Measurements from ENCODE around the gene TEAD4.

TEAD4 gene

GRCh38 chr12:3004655-3005565 lies 45.7 kb downstream of the TEAD4 start:
- Histone ChIP-seq H3K9me3 (ENCODE audit: severe bottlenecking) (no peaks in the 10 kb centered on the region), H3K4me3 (ENCODE audit: low read depth, low read length) (no peak overlapping the region), H3K27me3 (ENCODE audit: insufficient read depth, low read depth, severe bottlenecking) (no peaks in the 10 kb centered on the region), H3K27ac (peak overlapping the region; percentile 71), H3K36me3 (peaks cover 24% of the 10 kb centered on the region)
- TF ChIP-seq, protein P1, sequence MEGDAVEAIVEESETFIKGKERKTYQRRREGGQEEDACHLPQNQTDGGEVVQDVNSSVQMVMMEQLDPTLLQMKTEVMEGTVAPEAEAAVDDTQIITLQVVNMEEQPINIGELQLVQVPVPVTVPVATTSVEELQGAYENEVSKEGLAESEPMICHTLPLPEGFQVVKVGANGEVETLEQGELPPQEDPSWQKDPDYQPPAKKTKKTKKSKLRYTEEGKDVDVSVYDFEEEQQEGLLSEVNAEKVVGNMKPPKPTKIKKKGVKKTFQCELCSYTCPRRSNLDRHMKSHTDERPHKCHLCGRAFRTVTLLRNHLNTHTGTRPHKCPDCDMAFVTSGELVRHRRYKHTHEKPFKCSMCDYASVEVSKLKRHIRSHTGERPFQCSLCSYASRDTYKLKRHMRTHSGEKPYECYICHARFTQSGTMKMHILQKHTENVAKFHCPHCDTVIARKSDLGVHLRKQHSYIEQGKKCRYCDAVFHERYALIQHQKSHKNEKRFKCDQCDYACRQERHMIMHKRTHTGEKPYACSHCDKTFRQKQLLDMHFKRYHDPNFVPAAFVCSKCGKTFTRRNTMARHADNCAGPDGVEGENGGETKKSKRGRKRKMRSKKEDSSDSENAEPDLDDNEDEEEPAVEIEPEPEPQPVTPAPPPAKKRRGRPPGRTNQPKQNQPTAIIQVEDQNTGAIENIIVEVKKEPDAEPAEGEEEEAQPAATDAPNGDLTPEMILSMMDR (IDR thresholded peaks at IDR 0.05; ENCODE audit: low read depth, low read length): peak; percentile 78
- DNase-seq: peak; percentile 77

DNA sequence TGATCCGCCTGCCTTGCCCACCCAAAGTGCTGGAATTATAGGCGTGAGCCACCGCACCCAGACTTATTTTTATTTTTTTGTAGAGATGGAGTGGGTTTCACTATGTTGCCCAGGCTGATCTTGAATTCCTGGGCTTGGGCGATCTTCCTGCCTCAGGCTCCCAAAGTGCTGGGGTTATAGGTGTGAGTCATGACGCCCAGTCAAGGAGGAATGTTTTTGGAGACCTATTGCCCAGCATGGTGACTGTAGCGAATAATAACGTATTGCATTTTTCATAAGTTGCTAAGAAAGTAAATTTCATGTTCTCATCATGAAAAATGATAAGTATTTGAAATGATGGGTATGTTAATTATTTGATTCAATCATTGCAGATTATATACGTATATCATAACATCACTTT lies 46.5 kb downstream of the TEAD4 start:
- TF ChIP-seq, protein P1 (IDR thresholded peaks at IDR 0.05; ENCODE audit: low read depth, low read length): no peak
- Histone ChIP-seq H3K4me3 (ENCODE audit: low read depth, low read length) (no peak overlapping the region), H3K27ac (no peak overlapping the region), H3K27me3 (ENCODE audit: insufficient read depth, low read depth, severe bottlenecking) (no peaks in the 10 kb centered on the region), H3K36me3 (peaks cover 25% of the 10 kb centered on the region), H3K9me3 (ENCODE audit: severe bottlenecking) (no peaks in the 10 kb centered on the region)
- DNase-seq: no peak

GRCh38 chr12:3009780-3010179 lies 50.6 kb downstream of the TEAD4 start:
- no peaks in the 10 kb centered on the region for H3K9me3 ChIP-seq (ENCODE audit: severe bottlenecking)
- H3K27me3 ChIP-seq (ENCODE audit: insufficient read depth, low read depth, severe bottlenecking): no peaks in the 10 kb centered on the region
- H3K4me3 ChIP-seq (ENCODE audit: low read depth, low read length): no peak overlapping the region
- no peak for DNase-seq
- H3K36me3 ChIP-seq: peaks cover 25% of the 10 kb centered on the region
- TF ChIP-seq, protein P1 (IDR thresholded peaks at IDR 0.05; ENCODE audit: low read depth, low read length): no peak
- H3K27ac ChIP-seq: no peak overlapping the region

GRCh38 chr12:3010214-3010930 lies 51.2 kb downstream of the TEAD4 start:
- TF ChIP-seq, protein P1 (IDR thresholded peaks at IDR 0.05; ENCODE audit: low read depth, low read length): no peak
- Histone ChIP-seq H3K36me3 (peaks cover 23% of the 10 kb centered on the region), H3K27ac (no peak overlapping the region)

GRCh38 chr12:3012786-3013185 lies 53.6 kb downstream of the TEAD4 start:
- DNase-seq: no peak
- Histone ChIP-seq H3K4me3 (ENCODE audit: low read depth, low read length) (no peak overlapping the region), H3K27me3 (ENCODE audit: insufficient read depth, low read depth, severe bottlenecking) (no peaks in the 10 kb centered on the region), H3K9me3 (ENCODE audit: severe bottlenecking) (no peaks in the 10 kb centered on the region), H3K36me3 (peaks cover 28% of the 10 kb centered on the region), H3K27ac (no peak overlapping the region)
- TF ChIP-seq, protein P1 (IDR thresholded peaks at IDR 0.05; ENCODE audit: low read depth, low read length): no peak

More at GRCh38 chr12:3010214-3010930, 51.2 kb downstream of the TEAD4 start:
- Histone ChIP-seq H3K9me3 (ENCODE audit: severe bottlenecking) (no peaks in the 10 kb centered on the region), H3K4me3 (ENCODE audit: low read depth, low read length) (no peak overlapping the region), H3K27me3 (ENCODE audit: insufficient read depth, low read depth, severe bottlenecking) (no peaks in the 10 kb centered on the region)
- no peak for DNase-seq

All from WERI-Rb-1 (cell line).